HEK293 (cell line): ENCODE data around the gene NEO1.

Experiments
- CTCF ChIA-PET: fragments of 350-600 bp; formaldehyde crosslinking; extraction: SDS; loops from one replicate; lab custom pipeline; 2021; ENCODE audit warnings: antibody characterized with exemption; lab: Yijun Ruan, JAX
- POLR2A ChIA-PET: fragments of 300-600 bp; formaldehyde crosslinking; extraction: SDS; loops from one replicate; lab custom pipeline; 2020; ENCODE audit warnings: antibody characterized with exemption, inconsistent platforms; lab: Yijun Ruan, JAX
- H3K27ac ChIP-seq: fragments of 200-500 bp; sonication (Bioruptor generic); 2 replicates; pipeline ENCODE4 v1.5.1; 2014; ENCODE audit warnings: low read depth, low read length, control low read depth, inconsistent platforms; ENCODE audit errors: extremely low read depth
- H3K36me3 ChIP-seq, 2 experiments: fragments of 200-500 bp in 1 of 2; sonication (Bioruptor generic) in 1 of 2; 1 replicate in 1 of 2; 2 replicates in 1 of 2; pipeline ENCODE4 v1.5.1; 2014 to 2017; ENCODE audit warnings: inconsistent platforms in 2 of 2, low read length in 2 of 2; ENCODE audit not compliant: control insufficient read depth in 2 of 2, insufficient read depth in 1 of 2
- H3K4me1 ChIP-seq: fragments of 200-500 bp; sonication (Bioruptor generic); 2 replicates; pipeline ENCODE4 v1.5.1; 2014; ENCODE audit warnings: mild to moderate bottlenecking, low read length, inconsistent platforms; ENCODE audit not compliant: control insufficient read depth, insufficient read depth
- H3K4me3 ChIP-seq: 2 replicates; pipeline ENCODE4 v1.5.1; 2011; ENCODE audit warnings: low read depth, mild to moderate bottlenecking, control low read depth, low read length, moderate library complexity
- H3K9me3 ChIP-seq: fragments of 200-500 bp; sonication (Bioruptor generic); 2 replicates; pipeline ENCODE4 v1.5.1; 2014; ENCODE audit warnings: low read depth, low read length, inconsistent platforms; ENCODE audit not compliant: control insufficient read depth, insufficient read depth
- HIC1 ChIP-seq: fragments of 450-650 bp; formaldehyde crosslinking; IDR thresholded peaks from 2 replicates; pipeline ENCODE4 v1.5.1; 2016; ENCODE audit warnings: missing biosample characterization, missing genetic modification characterization
- KLF7 ChIP-seq: fragments of 450-650 bp; formaldehyde crosslinking; IDR thresholded peaks from 2 replicates; pipeline ENCODE4 v1.5.1; 2016; ENCODE audit warnings: missing biosample characterization, missing genetic modification characterization, borderline replicate concordance
- PRDM2 ChIP-seq: fragments of 450-650 bp; formaldehyde crosslinking; IDR thresholded peaks from 2 replicates; pipeline ENCODE4 v1.5.1; 2016; ENCODE audit warnings: missing biosample characterization, missing genetic modification characterization, borderline replicate concordance
- SCRT1 ChIP-seq: fragments of 450-650 bp; formaldehyde crosslinking; IDR thresholded peaks from 2 replicates; pipeline ENCODE4 v1.5.1; 2016; ENCODE audit warnings: missing biosample characterization, missing genetic modification characterization, borderline replicate concordance
- YY1 ChIP-seq: fragments of 450-650 bp; formaldehyde crosslinking; IDR thresholded peaks from 2 replicates; pipeline ENCODE4 v1.5.1; 2018; ENCODE audit warnings: missing biosample characterization, missing genetic modification characterization
- ZBTB21 ChIP-seq: fragments of 450-650 bp; formaldehyde crosslinking; IDR thresholded peaks from 2 replicates; pipeline ENCODE4 v1.5.1; 2017; ENCODE audit warnings: missing biosample characterization, missing genetic modification characterization
- ZFP37 ChIP-seq: fragments of 450-650 bp; formaldehyde crosslinking; IDR thresholded peaks from 2 replicates; pipeline ENCODE4 v1.5.1; 2016; ENCODE audit warnings: missing biosample characterization, missing genetic modification characterization
- ZFP69B ChIP-seq: fragments of 450-650 bp; formaldehyde crosslinking; IDR thresholded peaks from 2 replicates; pipeline ENCODE4 v1.5.1; 2016; ENCODE audit warnings: missing biosample characterization, missing genetic modification characterization
- ZNF157 ChIP-seq: fragments of 450-650 bp; formaldehyde crosslinking; IDR thresholded peaks from 2 replicates; pipeline ENCODE4 v1.5.1; 2016; ENCODE audit warnings: missing biosample characterization, missing genetic modification characterization
- ZNF221 ChIP-seq: fragments of 450-650 bp; formaldehyde crosslinking; IDR thresholded peaks from 2 replicates; pipeline ENCODE4 v1.5.1; 2017; ENCODE audit warnings: missing biosample characterization, missing genetic modification characterization, borderline replicate concordance
- ZNF324 ChIP-seq: fragments of 450-650 bp; formaldehyde crosslinking; IDR thresholded peaks from 2 replicates; pipeline ENCODE4 v1.5.1; 2016; ENCODE audit warnings: missing biosample characterization, missing genetic modification characterization
- ZNF350 ChIP-seq: fragments of 450-650 bp; formaldehyde crosslinking; IDR thresholded peaks from 2 replicates; pipeline ENCODE4 v1.5.0; 2017; ENCODE audit warnings: missing biosample characterization, mild to moderate bottlenecking, missing genetic modification characterization
- ZNF48 ChIP-seq: fragments of 450-650 bp; formaldehyde crosslinking; IDR thresholded peaks from 2 replicates; pipeline ENCODE4 v1.5.1; 2016; ENCODE audit warnings: missing biosample characterization, missing genetic modification characterization
- ZNF513 ChIP-seq: fragments of 450-650 bp; IDR thresholded peaks from 2 replicates; pipeline ENCODE4 v1.5.1; 2018; ENCODE audit warnings: missing biosample characterization, missing genetic modification characterization
- ZNF571 ChIP-seq: fragments of 450-650 bp; formaldehyde crosslinking; IDR thresholded peaks from 2 replicates; pipeline ENCODE4 v1.5.0; 2017; ENCODE audit warnings: missing biosample characterization, missing genetic modification characterization
- ZNF639 ChIP-seq: fragments of 450-650 bp; formaldehyde crosslinking; IDR thresholded peaks from 2 replicates; pipeline ENCODE4 v1.5.1; 2016; ENCODE audit warnings: missing biosample characterization, missing genetic modification characterization
- ZNF747 ChIP-seq: fragments of 450-650 bp; formaldehyde crosslinking; IDR thresholded peaks from 2 replicates; pipeline ENCODE4 v1.5.1; 2016; ENCODE audit warnings: missing biosample characterization, missing genetic modification characterization
- ZNF830 ChIP-seq: fragments of 450-650 bp; IDR thresholded peaks from 2 replicates; pipeline ENCODE4 v1.5.0; 2018; ENCODE audit warnings: missing biosample characterization, missing genetic modification characterization, low read depth, mild to moderate bottlenecking, moderate library complexity
- TF ChIP-seq, protein P1 (sequence below): fragments of 450-650 bp; formaldehyde crosslinking; IDR thresholded peaks from 2 replicates; pipeline ENCODE4 v1.5.1; 2017; ENCODE audit warnings: missing biosample characterization, missing genetic modification characterization
- TF ChIP-seq, protein P2 (sequence below): fragments of 450-650 bp; formaldehyde crosslinking; IDR thresholded peaks from 2 replicates; pipeline ENCODE4 v1.5.1; 2017; ENCODE audit warnings: missing biosample characterization, missing genetic modification characterization
- TF ChIP-seq, protein P3 (sequence below): fragments of 450-650 bp; formaldehyde crosslinking; IDR thresholded peaks from 2 replicates; pipeline ENCODE4 v1.5.1; 2016; ENCODE audit warnings: missing biosample characterization, missing genetic modification characterization

Gene NEO1

GRCh38 chr15:73116164-73116563, 63.9 kb downstream of the NEO1 start (continued):
- no peak for TF ChIP-seq PRDM2
- no peak for TF ChIP-seq SCRT1
- TF ChIP-seq ZNF830 (tag by site-specific recombination), result no peak
- no peak for TF ChIP-seq ZNF639 (tag by site-specific recombination)
- TF ChIP-seq, all 188 proteins: peak for 0

GRCh38 chr15:73118055-73118454, 65.8 kb downstream of the NEO1 start:
- peaks cover 4 to 5% of the 10 kb centered on the region in 2 experiments; a peak in 2 of 3 replicates for H3K36me3 ChIP-seq
- no peaks in the 10 kb centered on the region for H3K9me3 ChIP-seq
- no peak overlapping the region for H3K27ac ChIP-seq
- POLR2A ChIA-PET, result no interaction called here
- TF ChIP-seq ZNF157 (no peak), ZNF324 (tag by site-specific recombination) (no peak), ZNF513 (tag by site-specific recombination) (no peak), ZNF830 (tag by site-specific recombination) (no peak), ZNF747 (no peak), YY1 (no peak), ZNF571 (tag by site-specific recombination) (no peak), HIC1 (tag by site-specific recombination) (no peak), ZFP69B (tag by site-specific recombination) (no peak), KLF7 (tag by site-specific recombination) (no peak), ZNF48 (tag by site-specific recombination) (no peak), ZNF350 (tag by site-specific recombination) (no peak), ZNF221 (tag by site-specific recombination) (no peak), ZBTB21 (tag by site-specific recombination) (no peak), ZFP37 (tag by site-specific recombination) (no peak)
- TF ChIP-seq, protein P1, sequence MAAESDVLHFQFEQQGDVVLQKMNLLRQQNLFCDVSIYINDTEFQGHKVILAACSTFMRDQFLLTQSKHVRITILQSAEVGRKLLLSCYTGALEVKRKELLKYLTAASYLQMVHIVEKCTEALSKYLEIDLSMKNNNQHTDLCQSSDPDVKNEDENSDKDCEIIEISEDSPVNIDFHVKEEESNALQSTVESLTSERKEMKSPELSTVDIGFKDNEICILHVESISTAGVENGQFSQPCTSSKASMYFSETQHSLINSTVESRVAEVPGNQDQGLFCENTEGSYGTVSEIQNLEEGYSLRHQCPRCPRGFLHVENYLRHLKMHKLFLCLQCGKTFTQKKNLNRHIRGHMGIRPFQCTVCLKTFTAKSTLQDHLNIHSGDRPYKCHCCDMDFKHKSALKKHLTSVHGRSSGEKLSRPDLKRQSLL (tag by site-specific recombination), result no peak
- TF ChIP-seq, protein P2, sequence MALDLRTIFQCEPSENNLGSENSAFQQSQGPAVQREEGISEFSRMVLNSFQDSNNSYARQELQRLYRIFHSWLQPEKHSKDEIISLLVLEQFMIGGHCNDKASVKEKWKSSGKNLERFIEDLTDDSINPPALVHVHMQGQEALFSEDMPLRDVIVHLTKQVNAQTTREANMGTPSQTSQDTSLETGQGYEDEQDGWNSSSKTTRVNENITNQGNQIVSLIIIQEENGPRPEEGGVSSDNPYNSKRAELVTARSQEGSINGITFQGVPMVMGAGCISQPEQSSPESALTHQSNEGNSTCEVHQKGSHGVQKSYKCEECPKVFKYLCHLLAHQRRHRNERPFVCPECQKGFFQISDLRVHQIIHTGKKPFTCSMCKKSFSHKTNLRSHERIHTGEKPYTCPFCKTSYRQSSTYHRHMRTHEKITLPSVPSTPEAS, result no peak
- TF ChIP-seq, protein P3, sequence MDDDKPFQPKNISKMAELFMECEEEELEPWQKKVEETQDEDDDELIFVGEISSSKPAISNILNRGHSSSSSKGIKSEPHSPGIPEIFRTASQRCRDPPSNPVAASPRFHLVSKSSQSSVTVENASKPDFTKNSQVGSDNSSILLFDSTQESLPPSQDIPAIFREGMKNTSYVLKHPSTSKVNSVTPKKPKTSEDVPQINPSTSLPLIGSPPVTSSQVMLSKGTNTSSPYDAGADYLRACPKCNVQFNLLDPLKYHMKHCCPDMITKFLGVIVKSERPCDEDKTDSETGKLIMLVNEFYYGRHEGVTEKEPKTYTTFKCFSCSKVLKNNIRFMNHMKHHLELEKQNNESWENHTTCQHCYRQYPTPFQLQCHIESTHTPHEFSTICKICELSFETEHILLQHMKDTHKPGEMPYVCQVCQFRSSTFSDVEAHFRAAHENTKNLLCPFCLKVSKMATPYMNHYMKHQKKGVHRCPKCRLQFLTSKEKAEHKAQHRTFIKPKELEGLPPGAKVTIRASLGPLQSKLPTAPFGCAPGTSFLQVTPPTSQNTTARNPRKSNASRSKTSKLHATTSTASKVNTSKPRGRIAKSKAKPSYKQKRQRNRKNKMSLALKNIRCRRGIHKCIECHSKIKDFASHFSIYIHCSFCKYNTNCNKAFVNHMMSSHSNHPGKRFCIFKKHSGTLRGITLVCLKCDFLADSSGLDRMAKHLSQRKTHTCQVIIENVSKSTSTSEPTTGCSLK (tag by site-specific recombination), result no peak
- CTCF ChIA-PET, result no interaction called here
- H3K4me3 ChIP-seq, result no peak overlapping the region
- peaks cover 10% of the 10 kb centered on the region; the same call in 1 of the 2 replicates for H3K4me1 ChIP-seq
